ENCODE measurements around the gene ZNF248. TPM values are rescaled to one million over a fixed set of nuclear protein-coding genes. Genes with fewer than 3 reads are reported as not detected.
A peak's percentile ranks its signal among the peaks of the same experiment; 100 is the strongest.
"Not testable (repeated sequence)": the region's sequence is repeated elsewhere in the genome, so short reads cannot be mapped to it uniquely, and the experiment has no call there.

ZNF248 gene
- total RNA-seq, 2 donors from 2014 or later, result 7.6 to 11.3 TPM

GRCh38 chr10:37775612-37776011 is 81.8 kb downstream of the ZNF248 start:
- no peak overlapping the region for H3K27ac Mint-ChIP-seq
- DNase-seq (ENCODE audit: low spot score in 2 of 2) (no peak), ATAC-seq (no peak)
- peaks cover 8 to 14% of the 10 kb centered on the region in 2 donors for H3K9me3 Mint-ChIP-seq
- H3K36me3 Mint-ChIP-seq, result peaks cover 12 to 13% of the 10 kb centered on the region in 2 donors

GRCh38 chr10:37774351-37774750 is 83.1 kb downstream of the ZNF248 start:
- peaks cover 12 to 13% of the 10 kb centered on the region in 2 donors for H3K36me3 Mint-ChIP-seq
- no peak for DNase-seq (ENCODE audit: low spot score in 2 of 2)
- H3K27ac Mint-ChIP-seq, result no peak overlapping the region
- ATAC-seq, result no peak
- H3K9me3 Mint-ChIP-seq, result peaks cover 8 to 14% of the 10 kb centered on the region in 2 donors

DNA sequence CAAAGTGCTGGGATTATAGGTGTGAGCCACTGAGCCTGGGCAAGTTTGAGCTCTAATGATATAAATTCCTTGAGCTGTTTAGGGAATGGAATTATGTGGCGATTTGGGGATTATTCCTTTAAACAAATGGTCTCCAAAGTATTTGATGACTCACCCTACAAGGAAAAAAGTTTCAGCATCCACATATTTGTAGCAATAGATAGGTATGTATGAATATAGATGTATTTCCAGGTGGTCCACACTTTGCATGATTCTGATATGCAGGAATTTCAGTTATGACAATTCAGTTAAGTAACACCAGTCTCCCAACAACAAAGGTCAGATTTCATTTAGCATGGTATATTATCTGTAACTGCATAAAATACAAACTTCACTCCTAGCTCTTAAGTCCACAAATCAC is 92.2 kb downstream of the ZNF248 start:
- no peak for ATAC-seq
- Mint-ChIP-seq H3K9me3 (peaks cover 29 to 34% of the 10 kb centered on the region in 2 donors), H3K36me3 (peaks cover 42 to 60% of the 10 kb centered on the region in 2 donors), H3K27ac (no peak overlapping the region)
- DNase-seq (ENCODE audit: low spot score in 2 of 2), result no peak

GRCh38 chr10:37763132-37763531 is 94.3 kb downstream of the ZNF248 start:
- Mint-ChIP-seq H3K27ac (no peak overlapping the region), H3K9me3 (peaks cover 33 to 35% of the 10 kb centered on the region in 2 donors), H3K36me3 (peaks cover 42 to 67% of the 10 kb centered on the region in 2 donors)
- DNase-seq (ENCODE audit: low spot score in 2 of 2), result no peak
- ATAC-seq, result no peak

GRCh38 chr10:37762287-37762686 is 95.1 kb downstream of the ZNF248 start:
- DNase-seq (ENCODE audit: low spot score in 2 of 2) (no peak), ATAC-seq (no peak)
- Mint-ChIP-seq H3K27ac (no peak overlapping the region), H3K9me3 (peaks cover 38 to 40% of the 10 kb centered on the region in 2 donors), H3K36me3 (peaks cover 37 to 63% of the 10 kb centered on the region in 2 donors)

DNA sequence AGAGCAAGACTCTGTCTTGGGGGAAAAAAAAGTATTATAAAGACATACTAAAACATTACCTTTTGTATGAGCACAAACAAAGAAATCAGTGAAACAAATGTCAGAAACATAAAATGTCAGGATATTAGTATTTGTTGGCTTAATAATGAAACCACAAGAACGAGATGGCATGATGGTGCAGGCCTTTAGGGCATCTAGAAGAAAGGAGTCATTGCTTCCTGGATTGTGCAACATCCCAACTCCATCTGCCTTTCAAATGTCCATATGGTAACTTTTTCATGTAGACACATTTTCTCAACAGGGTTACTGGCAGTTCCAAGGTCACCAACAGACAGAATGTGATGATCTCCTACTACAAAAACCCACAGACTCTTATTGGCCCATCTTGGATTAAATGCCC is 96.6 kb downstream of the ZNF248 start:
- Mint-ChIP-seq H3K36me3 (peaks cover 28 to 49% of the 10 kb centered on the region in 2 donors), H3K9me3 (peaks cover 32 to 39% of the 10 kb centered on the region in 2 donors), H3K27ac (no peak overlapping the region)
- ATAC-seq, result no peak
- no peak for DNase-seq (ENCODE audit: low spot score in 2 of 2)

DNA sequence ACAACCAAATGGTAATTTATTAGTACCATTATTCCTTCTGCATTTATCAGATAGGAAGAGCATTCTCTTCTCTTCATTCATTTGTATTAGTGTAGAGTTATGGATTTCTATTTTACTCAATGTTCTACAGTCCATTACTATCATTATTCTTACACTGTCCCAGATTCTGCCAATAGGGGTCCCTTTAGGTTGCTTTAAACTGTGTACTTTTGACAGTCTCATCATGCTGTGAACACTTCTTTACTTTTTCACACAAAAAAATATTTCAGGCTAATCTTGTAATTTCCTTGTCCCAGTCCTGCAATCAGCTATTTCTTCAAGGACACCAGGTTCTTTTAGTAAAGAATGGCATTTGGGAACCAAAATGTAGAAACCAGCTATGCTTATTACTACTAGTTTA is 99.3 kb downstream of the ZNF248 start:
- H3K27ac Mint-ChIP-seq, result no peak overlapping the region
- DNase-seq (ENCODE audit: low spot score in 2 of 2), result no peak
- ATAC-seq, result no peak
- H3K9me3 Mint-ChIP-seq, result peaks cover 28 to 37% of the 10 kb centered on the region in 2 donors
- H3K36me3 Mint-ChIP-seq, result peaks cover 16 to 39% of the 10 kb centered on the region in 2 donors

DNA sequence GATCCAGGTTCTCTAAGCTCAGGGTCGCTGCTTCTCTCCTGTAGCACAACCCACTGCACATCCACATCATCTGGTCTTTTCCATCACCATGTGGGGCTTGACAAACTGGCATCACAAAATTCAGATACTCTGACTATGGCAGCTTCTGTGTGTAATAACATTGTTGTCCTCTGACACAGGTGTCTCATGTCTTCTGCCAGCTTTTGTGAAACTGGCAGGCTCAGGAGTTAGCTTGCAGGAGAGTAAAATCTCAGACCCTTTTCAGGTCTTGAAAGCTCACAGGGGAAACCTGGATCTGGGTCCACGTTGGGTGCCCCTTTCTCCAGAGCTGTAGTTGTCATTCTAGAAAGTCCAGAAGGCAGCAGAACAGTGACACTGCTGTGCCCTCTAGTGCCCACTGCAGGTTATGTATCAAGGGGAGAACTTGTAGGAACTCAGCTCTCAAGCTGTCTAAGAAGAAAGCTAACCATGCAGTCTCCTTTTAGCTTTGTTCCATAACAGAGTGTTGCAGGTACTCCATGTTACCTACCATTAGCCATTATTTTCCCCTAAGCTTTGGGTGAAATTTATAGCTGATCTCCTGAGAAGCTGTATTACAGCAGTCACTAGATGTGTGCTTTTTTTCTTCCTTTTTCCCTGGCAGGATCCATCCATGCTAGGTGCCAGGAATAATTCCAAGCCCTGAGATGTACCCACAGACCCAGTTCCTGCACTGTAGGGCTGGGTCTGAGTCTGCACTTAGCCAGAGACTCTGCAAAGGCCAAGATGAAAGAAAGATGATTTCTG is 102.7 kb downstream of the ZNF248 start:
- ATAC-seq (no peak), DNase-seq (ENCODE audit: low spot score in 2 of 2) (no peak)
- H3K27ac Mint-ChIP-seq, result no peak overlapping the region
- peaks cover 13 to 25% of the 10 kb centered on the region in 2 donors for H3K36me3 Mint-ChIP-seq
- H3K9me3 Mint-ChIP-seq, result peaks cover 14 to 35% of the 10 kb centered on the region in 2 donors

DNA sequence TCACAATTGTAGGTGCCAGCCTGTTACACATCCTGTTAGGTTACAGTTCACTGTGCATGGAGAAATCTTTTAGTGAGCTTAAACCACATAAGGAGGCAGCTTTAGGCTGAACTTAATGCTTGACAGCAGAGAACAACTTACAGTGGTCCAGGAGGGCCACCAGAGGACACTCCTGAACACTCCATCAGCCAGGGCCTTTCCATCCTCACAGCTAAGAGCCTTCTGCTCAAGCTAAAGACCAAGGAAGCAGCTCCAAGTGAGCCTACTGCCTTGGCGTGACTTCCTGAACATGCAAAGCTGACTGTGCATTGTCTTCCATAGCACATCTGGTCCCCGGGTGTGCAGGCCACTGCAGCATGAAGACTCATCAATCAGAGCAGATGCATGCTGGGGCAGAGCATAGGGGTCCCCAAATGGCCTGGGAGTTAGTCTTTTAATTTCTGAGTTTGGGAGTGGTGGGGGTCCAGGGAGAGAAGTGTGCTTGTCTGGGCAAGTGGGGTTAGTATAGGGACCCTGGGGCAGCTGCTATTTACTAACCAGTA is 105.0 kb downstream of the ZNF248 start:
- ATAC-seq (no peak), DNase-seq (ENCODE audit: low spot score in 2 of 2) (no peak)
- H3K27ac Mint-ChIP-seq, result no peak overlapping the region

DNA sequence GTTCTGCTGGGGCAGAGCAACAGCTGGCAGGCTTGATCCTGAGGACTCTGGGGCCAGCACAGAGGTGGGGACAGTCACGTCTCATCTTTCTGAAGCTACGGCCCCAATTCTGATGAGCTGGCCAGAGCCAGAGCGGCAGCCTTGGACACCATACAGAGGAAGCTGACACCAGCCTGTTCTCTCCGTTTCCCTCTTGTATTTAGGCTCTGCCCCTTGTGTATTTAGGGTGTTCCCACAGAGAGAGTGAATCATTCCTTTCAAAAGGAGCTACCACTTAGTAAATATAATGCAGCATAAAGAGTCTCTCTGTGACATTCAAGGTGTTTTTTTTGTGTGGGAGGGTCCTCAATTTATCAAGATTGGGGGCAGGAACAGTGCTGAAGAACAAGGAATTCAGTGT is 109.2 kb downstream of the ZNF248 start:
- no peak for ATAC-seq
- DNase-seq (ENCODE audit: low spot score in 2 of 2), result no peak
- H3K27ac Mint-ChIP-seq, result no peak overlapping the region
- H3K9me3 Mint-ChIP-seq, result peaks cover 15 to 36% of the 10 kb centered on the region in 2 donors
- H3K36me3 Mint-ChIP-seq, result peaks cover 11 to 18% of the 10 kb centered on the region in 2 donors

More for the DNA sequence above, 105.0 kb downstream of the ZNF248 start:
- Mint-ChIP-seq H3K9me3 (peaks cover 13 to 32% of the 10 kb centered on the region in 2 donors), H3K36me3 (peaks cover 10 to 18% of the 10 kb centered on the region in 2 donors)

- peaks cover 9 to 18% of the 10 kb centered on the region in 2 donors for H3K36me3 Mint-ChIP-seq
- H3K9me3 Mint-ChIP-seq, result peaks cover 11 to 32% of the 10 kb centered on the region in 2 donors
- H3K27ac Mint-ChIP-seq, result no peak overlapping the region
- DNase-seq (ENCODE audit: low spot score in 2 of 2) (no peak), ATAC-seq (no peak)
Observed at GRCh38 chr10:37747081-37747480, 110.3 kb downstream of the ZNF248 start.

GRCh38 chr10:37741831-37742230 is 115.6 kb downstream of the ZNF248 start:
- no peaks in the 10 kb centered on the region for H3K36me3 Mint-ChIP-seq
- no peak for DNase-seq (ENCODE audit: low spot score in 2 of 2)
- no peak overlapping the region for H3K27ac Mint-ChIP-seq
- no peak for ATAC-seq
- peaks cover 3 to 9% of the 10 kb centered on the region in 2 donors for H3K9me3 Mint-ChIP-seq

- H3K36me3 Mint-ChIP-seq, result no peaks in the 10 kb centered on the region
- no peak overlapping the region for H3K27ac Mint-ChIP-seq
- no peak for ATAC-seq
- H3K9me3 Mint-ChIP-seq, result peaks cover 0 to 3% of the 10 kb centered on the region in 2 donors
- no peak for DNase-seq (ENCODE audit: low spot score in 2 of 2)
Observed at GRCh38 chr10:37739181-37739580, 118.2 kb downstream of the ZNF248 start.

- not testable (repeated sequence) for H3K27ac Mint-ChIP-seq; H3K36me3 Mint-ChIP-seq; H3K9me3 Mint-ChIP-seq; ATAC-seq; DNase-seq (ENCODE audit: low spot score in 2 of 2)
Observed at GRCh38 chr10:37738241-37738640, 119.2 kb downstream of the ZNF248 start.

DNA sequence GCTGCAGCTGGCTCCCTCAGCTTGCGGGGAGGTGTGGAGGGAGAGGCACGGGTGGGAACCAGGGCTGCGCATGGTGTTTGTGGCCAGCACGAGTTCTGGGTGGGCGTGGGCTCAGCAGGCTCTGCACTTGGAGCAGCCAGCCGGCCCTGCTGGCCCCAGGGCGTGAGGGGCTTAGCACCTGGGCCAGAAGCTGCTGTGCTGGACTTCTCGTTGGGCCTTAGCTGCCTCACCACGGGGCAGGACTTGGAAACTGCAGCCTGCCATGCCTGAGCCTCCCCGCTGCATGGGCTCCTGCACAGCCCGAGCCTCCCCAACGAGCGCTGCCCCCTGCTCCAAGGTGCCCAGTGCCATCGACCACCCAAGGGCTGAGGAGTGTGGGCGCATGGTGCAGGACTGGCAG is 120.1 kb downstream of the ZNF248 start:
- no peak overlapping the region for H3K27ac Mint-ChIP-seq
- H3K36me3 Mint-ChIP-seq, result no peaks in the 10 kb centered on the region
- DNase-seq (ENCODE audit: low spot score in 2 of 2), result no peak
- peaks cover 0 to 7% of the 10 kb centered on the region in 2 donors for H3K9me3 Mint-ChIP-seq
- ATAC-seq, result no peak

DNA sequence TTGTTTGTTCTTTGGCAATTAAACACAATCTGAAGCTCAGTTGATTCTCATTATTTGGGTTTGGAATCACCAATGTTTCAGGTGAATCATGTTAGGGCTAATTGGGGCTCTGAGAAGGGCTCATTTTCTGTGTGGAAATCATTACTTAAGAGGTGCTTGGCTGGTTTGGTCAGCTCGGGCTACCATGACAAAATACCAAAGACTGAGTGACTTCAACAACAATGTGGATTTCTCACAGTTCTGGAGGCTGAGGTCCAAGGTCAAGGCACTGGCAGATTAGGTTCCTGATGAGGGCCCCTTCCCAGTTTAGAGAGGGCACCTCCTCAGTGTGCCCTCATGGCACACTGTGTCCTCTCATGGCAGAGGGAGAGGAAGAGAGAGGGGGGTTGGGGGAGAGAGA is 121.3 kb downstream of the ZNF248 start:
- DNase-seq (ENCODE audit: low spot score in 2 of 2) (no peak), ATAC-seq (no peak)
- H3K9me3 Mint-ChIP-seq, result peaks cover 0 to 7% of the 10 kb centered on the region in 2 donors
- H3K27ac Mint-ChIP-seq, result no peak overlapping the region
- no peaks in the 10 kb centered on the region for H3K36me3 Mint-ChIP-seq

GRCh38 chr10:37734971-37735370 is 122.4 kb downstream of the ZNF248 start:
- peaks cover under 1 to 7% of the 10 kb centered on the region in 2 donors for H3K9me3 Mint-ChIP-seq
- H3K36me3 Mint-ChIP-seq, result no peaks in the 10 kb centered on the region
- ATAC-seq (peak; percentile 47 to 55), DNase-seq (ENCODE audit: low spot score in 2 of 2) (no peak)
- H3K27ac Mint-ChIP-seq, result no peak overlapping the region

Data from activated naive CD4-positive, alpha-beta T cell treated with anti-CD3 and anti-CD28 coated beads, Interleukin-2, amount 50 U/mL, for 72 hours (primary cell).